Activated CD4-positive, alpha-beta T cell treated with anti-CD3 and anti-CD28 coated beads, Interleukin-2, amount 10 ng/mL, durations not matched to agents 7 days and 5 days (primary cell): Measurements from ENCODE around the gene CMC1. TPM values are rescaled to one million over a fixed set of nuclear protein-coding genes. Genes with fewer than 3 reads are reported as not detected.
"Not testable (repeated sequence)": the region's sequence is repeated elsewhere in the genome, so short reads cannot be mapped to it uniquely, and the experiment has no call there.

Experiments used
- CTCF ChIA-PET: fragments of 350-600 bp; sonication (Branson Sonifier 250); formaldehyde crosslinking; loops from one replicate; lab custom pipeline; 2021; ENCODE audit warnings: antibody characterized with exemption; lab: Charles Lee
- POLR2A ChIA-PET: fragments of 350-600 bp; sonication (Branson Sonifier 250); formaldehyde crosslinking; loops from one replicate; lab custom pipeline; 2021; ENCODE audit warnings: antibody characterized with exemption; lab: Charles Lee
- DNase-seq: peaks from one replicate; pipeline ENCODE4 v3.0.0-alpha.2; 2020
- H3K27ac Mint-ChIP-seq: one replicate; pipeline ENCODE4 v1.8.0; 2021; ENCODE audit warnings: mild to moderate bottlenecking, moderate library complexity, mixed read lengths
- H3K27me3 Mint-ChIP-seq: one replicate; pipeline ENCODE4 v1.8.0; 2021; ENCODE audit warnings: mixed read lengths
- H3K36me3 Mint-ChIP-seq: one replicate; pipeline ENCODE4 v1.8.0; 2021; ENCODE audit warnings: low read depth, mixed read lengths
- H3K4me1 Mint-ChIP-seq: one replicate; pipeline ENCODE4 v1.8.0; 2021; ENCODE audit warnings: mixed read lengths
- H3K4me3 Mint-ChIP-seq: one replicate; pipeline ENCODE4 v1.8.0; 2021; ENCODE audit warnings: mild to moderate bottlenecking, moderate library complexity, mixed read lengths
- H3K9me3 Mint-ChIP-seq: one replicate; pipeline ENCODE4 v1.8.0; 2021; ENCODE audit warnings: mixed read lengths
- total RNA-seq, 2 experiments: library from RNA; stranded (reverse); gene quantifications; one replicate each; pipeline ENCODE4 v1.2.3, GENCODE V29; 2021

CMC1 gene
- total RNA-seq, 2 experiments from 2014 or later = 12.7 to 13.1 TPM

DNA sequence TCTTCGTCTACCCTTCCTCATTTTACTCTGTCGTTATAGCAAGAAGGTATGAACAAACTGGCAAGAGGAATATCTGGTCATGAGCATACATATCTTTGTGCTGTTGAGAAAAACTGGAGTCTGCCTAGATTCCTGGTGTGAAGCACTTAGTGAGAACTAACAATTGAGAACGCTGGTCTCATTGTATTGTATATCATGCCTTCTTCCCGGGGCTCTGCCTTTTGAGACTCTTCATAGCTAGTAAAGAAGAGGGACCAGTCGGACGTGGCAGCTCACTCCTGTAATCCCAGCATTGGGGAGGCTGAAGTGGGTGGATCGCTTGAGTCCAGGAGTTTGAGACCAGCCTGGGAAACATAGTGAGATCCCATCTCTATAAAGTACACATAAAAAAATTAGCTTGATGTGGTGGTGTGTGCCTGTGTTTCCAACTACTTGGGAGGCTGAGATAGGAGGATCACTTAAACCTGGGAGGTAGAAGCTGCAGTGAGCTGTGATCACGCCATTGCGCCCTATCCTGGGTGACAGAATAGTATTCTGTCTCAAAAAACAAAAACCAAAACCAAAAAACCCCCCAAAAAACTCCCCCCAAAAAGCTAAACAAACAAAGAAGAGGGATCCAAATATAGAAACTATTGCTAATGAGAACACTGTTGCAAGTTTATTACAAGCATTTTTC lies 11.8 kb downstream of the CMC1 start:
- Mint-ChIP-seq H3K27ac (no peak overlapping the region), H3K36me3 (peaks cover 16% of the 10 kb centered on the region), H3K27me3 (no peaks in the 10 kb centered on the region), H3K4me3 (no peak overlapping the region), H3K4me1 (peaks cover 16% of the 10 kb centered on the region), H3K9me3 (no peaks in the 10 kb centered on the region)
- CTCF ChIA-PET = interaction anchor here (0.6 kb wide), 1 partner anchor 25 kb away, joined by 5 read pairs; no protein-coding TSS in a partner anchor
- POLR2A ChIA-PET = no interaction called here
- no peak for DNase-seq

DNA sequence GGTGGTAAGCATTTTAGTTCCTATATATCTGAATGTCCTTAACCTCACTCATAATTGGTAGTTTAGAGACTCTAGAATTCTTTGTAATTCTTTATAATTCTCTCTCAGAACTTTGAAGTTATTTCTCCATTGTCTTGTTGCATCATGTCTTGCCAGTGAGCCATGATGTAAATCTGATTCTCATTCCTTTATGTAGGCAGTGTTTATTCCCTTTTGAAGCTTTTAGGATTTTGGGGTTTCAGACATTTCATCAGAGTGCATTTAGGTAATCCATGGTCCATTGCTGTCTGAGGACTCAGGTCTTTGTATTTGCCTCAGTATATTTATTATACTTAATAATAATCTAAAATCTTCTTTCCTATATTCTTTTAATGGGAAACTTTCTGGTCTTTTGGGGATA lies 20.6 kb downstream of the CMC1 start:
- ChIA-PET CTCF (no interaction called here), POLR2A (no interaction called here)
- peaks cover 13% of the 10 kb centered on the region for H3K36me3 Mint-ChIP-seq
- no peak overlapping the region for H3K27ac Mint-ChIP-seq
- H3K9me3 Mint-ChIP-seq = no peaks in the 10 kb centered on the region
- H3K4me1 Mint-ChIP-seq = no peaks in the 10 kb centered on the region
- no peak overlapping the region for H3K4me3 Mint-ChIP-seq
- no peak for DNase-seq
- H3K27me3 Mint-ChIP-seq = no peaks in the 10 kb centered on the region

DNA sequence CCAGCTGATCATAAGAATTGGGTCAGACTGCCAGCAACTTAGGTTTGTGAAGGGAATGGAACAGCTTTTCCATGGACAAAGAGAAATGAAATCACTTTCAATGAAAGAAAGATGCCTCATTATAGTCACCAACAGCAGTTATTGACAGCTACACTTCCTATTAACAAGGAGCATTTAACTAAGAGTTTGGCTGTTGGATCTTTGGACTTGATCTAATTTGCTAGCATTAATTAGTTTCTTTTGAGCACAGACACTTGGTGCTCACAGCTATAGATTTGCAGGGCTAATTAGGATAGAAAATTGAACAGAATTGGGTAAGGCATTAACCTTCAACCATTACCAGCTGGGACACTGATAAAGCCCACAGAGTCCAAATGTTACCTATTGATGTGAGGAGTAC lies 24.2 kb downstream of the CMC1 start:
- Mint-ChIP-seq H3K9me3 (peaks cover 3% of the 10 kb centered on the region), H3K27me3 (no peaks in the 10 kb centered on the region), H3K36me3 (peaks cover 28% of the 10 kb centered on the region), H3K4me1 (no peaks in the 10 kb centered on the region), H3K4me3 (no peak overlapping the region), H3K27ac (no peak overlapping the region)
- ChIA-PET POLR2A (no interaction called here), CTCF (no interaction called here)
- DNase-seq = no peak

DNA sequence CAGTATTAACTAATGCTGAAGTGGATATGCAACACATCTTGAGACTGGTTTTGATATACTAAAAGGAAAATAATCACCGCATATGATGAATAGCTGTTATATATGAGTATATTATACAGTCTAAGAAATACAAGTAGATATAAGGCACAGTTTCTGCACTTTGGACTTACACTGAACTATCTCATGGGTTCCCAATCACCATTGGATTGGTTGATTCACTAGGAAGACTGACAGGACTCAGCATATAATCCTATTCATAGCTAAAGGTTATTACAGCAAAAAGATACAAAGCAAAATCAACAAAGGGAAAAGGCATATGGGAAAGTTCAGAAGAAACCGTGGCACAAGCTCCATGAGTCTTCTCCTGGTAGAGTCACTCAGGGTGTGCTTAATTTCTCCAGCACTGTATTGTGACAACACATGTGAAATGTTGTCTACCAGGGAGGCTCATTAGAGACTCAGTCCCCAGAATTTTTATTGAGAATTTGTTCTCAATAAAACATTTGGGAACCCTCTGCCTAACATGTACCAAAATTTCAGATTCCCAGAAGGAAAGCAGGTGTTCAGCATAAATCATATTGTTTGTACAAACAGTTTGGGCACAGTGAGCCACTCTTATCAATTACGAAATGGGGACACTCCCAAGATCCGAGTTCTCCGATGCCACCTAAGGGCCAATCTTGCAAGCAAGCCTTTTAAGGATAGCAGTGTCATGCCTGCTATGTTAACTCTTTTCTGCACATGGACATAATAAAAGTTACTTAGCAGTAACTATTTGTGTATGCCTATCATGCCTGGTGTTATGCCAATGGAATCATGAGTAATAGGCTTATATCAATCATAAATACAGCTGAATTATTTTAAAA lies 26.8 kb downstream of the CMC1 start:
- peaks cover 6% of the 10 kb centered on the region for H3K4me1 Mint-ChIP-seq
- H3K9me3 Mint-ChIP-seq = peaks cover 17% of the 10 kb centered on the region
- H3K4me3 Mint-ChIP-seq = no peak overlapping the region
- no peak for DNase-seq
- peaks cover 50% of the 10 kb centered on the region for H3K36me3 Mint-ChIP-seq
- ChIA-PET CTCF (interaction anchor here (1.0 kb wide), 1 partner anchor 10 kb away, joined by 3 read pairs; no protein-coding TSS in a partner anchor), POLR2A (no interaction called here)
- no peak overlapping the region for H3K27ac Mint-ChIP-seq
- no peaks in the 10 kb centered on the region for H3K27me3 Mint-ChIP-seq

DNA sequence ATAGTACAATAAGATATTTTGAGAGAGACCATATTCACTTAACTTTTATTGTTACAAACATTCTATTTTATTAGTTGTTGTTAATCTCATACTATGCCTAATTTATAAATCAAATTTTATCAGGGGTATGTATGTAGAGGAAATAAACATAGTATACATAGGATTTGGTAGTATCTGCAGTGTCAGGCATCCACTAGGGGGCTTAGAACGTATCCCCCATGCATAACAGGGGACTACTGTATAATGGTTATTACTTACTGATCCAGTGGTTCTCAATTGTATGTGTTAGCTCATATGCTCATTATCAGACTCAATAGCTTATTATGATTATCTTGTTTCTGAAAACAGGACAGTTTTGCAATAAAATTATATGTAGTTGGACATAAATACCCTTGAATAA lies 27.6 kb downstream of the CMC1 start:
- no peak overlapping the region for H3K27ac Mint-ChIP-seq
- no peak overlapping the region for H3K4me3 Mint-ChIP-seq
- H3K9me3 Mint-ChIP-seq = peaks cover 24% of the 10 kb centered on the region
- peaks cover 55% of the 10 kb centered on the region for H3K36me3 Mint-ChIP-seq
- peaks cover 6% of the 10 kb centered on the region for H3K4me1 Mint-ChIP-seq
- ChIA-PET POLR2A (no interaction called here), CTCF (interaction anchor here (1.0 kb wide), 1 partner anchor 11 kb away, joined by 3 read pairs; no protein-coding TSS in a partner anchor)
- no peak for DNase-seq
- H3K27me3 Mint-ChIP-seq = no peaks in the 10 kb centered on the region

DNA sequence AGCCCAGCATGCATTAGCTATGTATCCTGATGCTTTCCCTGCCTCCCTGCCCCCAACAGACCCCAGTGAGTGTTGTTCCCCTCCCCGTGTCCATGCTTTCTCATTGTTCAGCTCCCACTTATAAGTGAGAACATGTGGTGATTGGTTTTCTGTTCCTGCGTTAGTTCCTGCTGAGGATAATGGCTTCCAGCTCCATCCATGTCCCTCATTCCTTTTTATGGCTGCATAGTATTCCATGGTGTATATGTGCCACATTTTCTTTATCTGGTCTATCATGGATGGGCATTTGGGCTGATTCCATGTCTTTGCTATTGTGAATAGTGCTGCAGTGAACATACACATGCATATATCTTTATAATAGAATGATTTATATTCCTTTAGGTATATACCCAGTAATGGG lies 28.5 kb downstream of the CMC1 start:
- DNase-seq, POLR2A ChIA-PET, H3K27me3 Mint-ChIP-seq, H3K4me1 Mint-ChIP-seq, H3K4me3 Mint-ChIP-seq, CTCF ChIA-PET, H3K27ac Mint-ChIP-seq: not testable (repeated sequence)
- Mint-ChIP-seq H3K9me3 (peaks cover 31% of the 10 kb centered on the region), H3K36me3 (peaks cover 59% of the 10 kb centered on the region)

DNA sequence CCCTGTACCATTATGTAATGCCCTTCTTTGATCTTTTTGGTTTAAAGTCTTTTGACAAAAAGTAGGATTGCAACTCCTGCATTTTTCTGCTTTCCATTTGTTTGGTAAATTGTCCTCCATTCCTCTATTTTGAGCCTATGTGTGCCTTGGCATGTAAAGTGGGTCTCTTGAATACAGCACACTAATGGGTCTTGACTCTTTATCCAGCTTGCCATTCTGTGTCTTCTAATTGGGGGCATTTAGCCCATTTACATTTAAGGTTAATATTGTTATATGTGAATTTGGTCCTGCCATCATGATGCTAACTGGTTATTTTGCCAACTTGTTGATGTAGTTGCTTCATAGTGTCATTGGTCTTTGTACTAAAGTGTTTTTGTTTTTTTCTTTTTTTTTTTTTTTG lies 32.4 kb downstream of the CMC1 start:
- Mint-ChIP-seq H3K36me3 (peaks cover 59% of the 10 kb centered on the region), H3K9me3 (peaks cover 31% of the 10 kb centered on the region), H3K4me3 (no peak overlapping the region), H3K27me3 (no peaks in the 10 kb centered on the region), H3K4me1 (peaks cover 10% of the 10 kb centered on the region), H3K27ac (no peak overlapping the region)
- DNase-seq = no peak
- ChIA-PET CTCF (no interaction called here), POLR2A (no interaction called here)

DNA sequence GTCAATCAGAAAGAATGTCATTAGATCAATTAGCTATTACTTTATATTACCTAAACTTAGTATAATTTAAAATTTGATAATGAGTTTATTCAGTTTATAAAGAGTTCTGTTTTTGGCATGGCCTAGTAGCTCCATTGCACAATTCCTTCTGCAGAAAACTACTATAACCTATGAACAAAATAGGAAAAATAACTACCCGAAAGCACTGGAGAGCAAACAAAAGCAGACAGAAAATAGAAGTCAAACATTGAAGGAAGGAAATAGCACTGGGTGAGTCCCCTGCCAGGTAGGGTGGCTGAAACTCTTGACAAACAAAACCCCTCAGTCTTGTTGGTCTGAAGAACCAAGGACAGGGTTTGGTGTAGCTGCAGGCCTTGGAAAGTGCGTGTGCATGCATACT lies 37.5 kb downstream of the CMC1 start:
- Mint-ChIP-seq H3K27ac (no peak overlapping the region), H3K4me3 (no peak overlapping the region), H3K27me3 (no peaks in the 10 kb centered on the region), H3K9me3 (peaks cover 7% of the 10 kb centered on the region), H3K4me1 (peaks cover 3% of the 10 kb centered on the region), H3K36me3 (peaks cover 15% of the 10 kb centered on the region)
- POLR2A ChIA-PET = no interaction called here
- no peak for DNase-seq
- CTCF ChIA-PET = interaction anchor here (0.6 to 0.7 kb wide), 2 partner anchors 25 to 1111 kb away, joined by 3 to 5 read pairs; no protein-coding TSS in a partner anchor

DNA sequence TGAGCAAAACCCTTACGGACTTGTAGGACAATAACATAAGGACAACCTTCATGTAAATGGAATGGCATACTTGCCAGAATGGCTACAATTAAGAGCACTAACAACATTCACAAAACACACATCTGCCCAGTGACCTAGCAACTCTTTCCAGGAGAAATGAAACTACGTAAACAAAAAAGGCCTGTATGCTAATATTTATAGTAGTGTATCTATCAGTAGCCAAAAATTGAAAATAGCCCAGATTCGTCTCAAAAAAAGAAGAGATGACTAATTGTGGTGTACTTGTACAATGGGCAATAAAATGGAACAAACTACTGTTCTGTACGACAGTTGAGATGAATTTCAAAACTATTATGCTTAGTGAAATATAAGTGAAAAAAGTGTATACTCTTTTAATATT lies 38.4 kb downstream of the CMC1 start:
- ChIA-PET CTCF (no interaction called here), POLR2A (no interaction called here)
- H3K36me3 Mint-ChIP-seq = peaks cover 7% of the 10 kb centered on the region
- H3K9me3 Mint-ChIP-seq = peaks cover under 1% of the 10 kb centered on the region
- H3K4me1 Mint-ChIP-seq = peaks cover 3% of the 10 kb centered on the region
- no peak for DNase-seq
- H3K27me3 Mint-ChIP-seq = no peaks in the 10 kb centered on the region
- no peak overlapping the region for H3K4me3 Mint-ChIP-seq
- H3K27ac Mint-ChIP-seq = no peak overlapping the region

DNA sequence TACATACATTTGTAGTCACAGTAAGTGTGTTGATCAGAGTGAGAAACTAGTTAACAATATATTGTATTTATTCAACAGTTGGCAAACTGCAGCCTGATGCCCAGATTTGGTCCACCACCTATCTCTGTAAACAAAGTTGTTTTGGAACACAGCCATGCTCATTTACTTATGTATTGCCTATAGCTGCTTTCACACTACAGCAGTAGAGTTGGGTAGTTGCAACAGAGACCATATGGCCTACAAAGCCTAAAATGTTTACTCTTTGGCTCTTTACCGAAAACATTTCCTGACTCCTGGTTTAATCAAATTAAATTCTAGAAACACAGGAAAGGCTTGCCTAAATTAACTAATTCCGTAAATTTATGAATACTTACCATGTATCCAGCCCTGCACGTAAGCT lies 39.4 kb downstream of the CMC1 start:
- Mint-ChIP-seq H3K9me3 (no peaks in the 10 kb centered on the region), H3K27me3 (no peaks in the 10 kb centered on the region), H3K27ac (no peak overlapping the region), H3K36me3 (no peaks in the 10 kb centered on the region), H3K4me3 (no peak overlapping the region), H3K4me1 (peaks cover 3% of the 10 kb centered on the region)
- DNase-seq = no peak
- ChIA-PET CTCF (no interaction called here), POLR2A (no interaction called here)

DNA sequence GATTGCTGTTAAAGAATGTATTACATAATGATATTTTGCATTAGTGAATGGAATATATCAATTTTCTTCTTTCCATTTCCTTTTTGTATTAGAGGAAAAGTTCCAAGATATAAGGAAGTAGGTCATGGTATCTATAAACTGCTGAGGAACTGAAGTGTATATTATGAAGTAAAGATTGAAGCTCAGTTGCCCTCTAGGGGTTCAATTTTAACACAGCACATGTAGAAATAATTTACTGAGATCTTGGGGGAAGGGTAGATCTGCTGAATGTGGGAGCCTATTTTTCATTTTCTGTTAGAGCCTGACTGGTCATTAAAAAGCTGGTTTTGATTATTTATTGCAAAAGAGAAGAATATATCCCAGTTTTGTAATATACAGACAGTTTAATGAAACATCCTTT lies 45.2 kb downstream of the CMC1 start:
- no peaks in the 10 kb centered on the region for H3K9me3 Mint-ChIP-seq
- H3K36me3 Mint-ChIP-seq = peaks cover 9% of the 10 kb centered on the region
- no peak for DNase-seq
- ChIA-PET POLR2A (no interaction called here), CTCF (interaction anchor here (0.6 to 2.7 kb wide), 6 partner anchors 9 to 663 kb away, joined by 3 to 10 read pairs (median 3); partner anchors contain the start of gene EOMES)
- H3K4me3 Mint-ChIP-seq = no peak overlapping the region
- H3K27ac Mint-ChIP-seq = no peak overlapping the region
- H3K4me1 Mint-ChIP-seq = peaks cover 1% of the 10 kb centered on the region
- no peaks in the 10 kb centered on the region for H3K27me3 Mint-ChIP-seq

DNA sequence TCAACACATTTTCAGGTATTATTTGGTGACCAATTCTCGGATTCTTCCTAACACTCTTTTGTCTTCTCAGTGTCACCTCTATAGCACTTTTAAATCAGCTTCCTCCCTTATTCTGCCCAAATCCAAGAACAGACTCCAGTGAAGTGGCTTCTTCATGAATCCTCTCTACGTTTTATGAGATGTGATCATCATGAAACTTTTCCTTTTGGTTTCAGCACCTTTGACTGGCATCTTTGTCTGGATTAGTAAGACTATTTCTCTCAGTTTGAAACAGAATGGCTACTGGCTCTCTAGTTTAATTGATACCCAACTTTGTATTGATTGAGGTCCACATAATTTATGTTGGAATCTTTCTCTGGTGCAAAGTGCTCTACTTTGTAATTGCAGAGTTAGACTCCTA lies 45.6 kb downstream of the CMC1 start:
- POLR2A ChIA-PET = no interaction called here
- Mint-ChIP-seq H3K36me3 (peaks cover 9% of the 10 kb centered on the region), H3K9me3 (no peaks in the 10 kb centered on the region), H3K27me3 (no peaks in the 10 kb centered on the region), H3K4me3 (no peak overlapping the region), H3K27ac (no peak overlapping the region), H3K4me1 (peaks cover 2% of the 10 kb centered on the region)
- CTCF ChIA-PET = interaction anchor here (0.9 to 2.7 kb wide), 5 partner anchors 9 to 575 kb away, joined by 3 to 10 read pairs (median 3); partner anchors contain the start of gene EOMES
- DNase-seq = no peak

DNA sequence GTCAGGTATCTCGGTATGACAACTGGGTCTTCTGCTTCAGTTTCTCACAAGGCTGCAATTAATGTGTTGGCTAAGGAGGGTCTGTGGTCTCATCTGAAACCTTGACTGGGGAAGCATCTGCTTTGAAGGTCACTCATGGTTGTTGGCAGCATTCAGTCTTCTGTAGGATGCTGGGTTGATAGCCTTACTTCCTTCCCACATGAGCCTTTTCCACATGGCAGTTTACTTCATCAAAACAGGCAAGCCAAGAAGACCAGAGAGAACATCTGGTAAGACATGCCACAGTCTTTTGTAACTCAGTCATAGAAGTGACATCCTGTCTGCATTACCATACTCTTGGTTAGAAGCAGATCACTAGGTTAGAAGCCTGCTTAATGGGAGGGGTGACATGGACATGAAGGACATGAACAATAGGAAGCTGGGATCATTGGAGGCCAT lies 49.5 kb downstream of the CMC1 start:
- POLR2A ChIA-PET = no interaction called here
- H3K36me3 Mint-ChIP-seq = peaks cover 9% of the 10 kb centered on the region
- H3K27me3 Mint-ChIP-seq = no peaks in the 10 kb centered on the region
- H3K9me3 Mint-ChIP-seq = no peaks in the 10 kb centered on the region
- H3K27ac Mint-ChIP-seq = no peak overlapping the region
- no peak for DNase-seq
- H3K4me3 Mint-ChIP-seq = no peak overlapping the region
- peaks cover 11% of the 10 kb centered on the region for H3K4me1 Mint-ChIP-seq
- CTCF ChIA-PET = no interaction called here
